Type B pancreatic cell (in vitro differentiated cells): ENCODE measurements around the gene CFAP97D1. TPM values are rescaled to one million over a fixed set of nuclear protein-coding genes. Genes with fewer than 3 reads are reported as not detected.

Experiments
- DNase-seq: peaks from one replicate; pipeline ENCODE4 v3.0.0; 2021; ENCODE audit warnings: mixed read lengths; ENCODE audit not compliant: unreplicated experiment; ENCODE audit errors: extremely low spot score
- H3K27ac Mint-ChIP-seq: 2 replicates; pipeline ENCODE4 v1.8.0; 2021; ENCODE audit warnings: mild to moderate bottlenecking, mixed read lengths
- H3K27me3 Mint-ChIP-seq: 2 replicates; pipeline ENCODE4 v1.8.0; 2021; ENCODE audit warnings: mixed read lengths
- H3K36me3 Mint-ChIP-seq: 2 replicates; pipeline ENCODE4 v1.8.0; 2021; ENCODE audit warnings: mixed read lengths
- H3K4me1 Mint-ChIP-seq: one replicate; pipeline ENCODE4 v1.8.0; 2021; ENCODE audit warnings: mixed read lengths; ENCODE audit not compliant: unreplicated experiment
- H3K4me3 Mint-ChIP-seq: 2 replicates; pipeline ENCODE4 v1.8.0; 2021; ENCODE audit warnings: mild to moderate bottlenecking, mixed read lengths
- H3K9me3 Mint-ChIP-seq: 2 replicates; pipeline ENCODE4 v1.8.0; 2021; ENCODE audit warnings: mixed read lengths
- total RNA-seq: library from RNA; stranded (reverse); gene quantifications from 2 replicates; pipeline ENCODE4 v1.2.1, GENCODE V29; 2021; ENCODE audit warnings: low replicate concordance
- TF ChIP-seq, protein P1 (sequence below): fragments of 200-600 bp; sonication (generic); conservative IDR thresholded peaks from 2 replicates; pipeline ENCODE4 v1.5.0; 2021; ENCODE audit warnings: antibody characterized with exemption, mild to moderate bottlenecking

CFAP97D1 gene
- total RNA-seq, 1 donor from 2014 or later = not detected

DNA sequence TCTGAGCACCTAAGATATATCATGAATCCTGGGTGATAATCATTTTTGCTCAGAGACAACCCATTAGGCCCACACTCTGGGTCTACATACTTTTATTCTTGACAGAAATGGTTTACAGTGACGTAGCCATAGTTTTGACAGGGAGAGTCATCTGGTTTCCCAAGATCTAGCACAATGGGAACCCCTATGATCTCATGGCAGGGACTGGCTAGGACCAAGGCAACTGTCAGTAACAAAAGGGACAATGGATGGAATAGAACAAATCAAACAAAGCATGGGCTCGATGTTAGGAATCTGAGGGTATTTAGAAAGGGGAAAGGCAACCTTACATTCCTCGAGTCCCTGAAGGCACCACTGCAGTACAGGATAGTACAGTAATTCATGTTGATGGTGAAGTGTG, 20.5 kb downstream of the CFAP97D1 start:
- TF ChIP-seq, protein P1, sequence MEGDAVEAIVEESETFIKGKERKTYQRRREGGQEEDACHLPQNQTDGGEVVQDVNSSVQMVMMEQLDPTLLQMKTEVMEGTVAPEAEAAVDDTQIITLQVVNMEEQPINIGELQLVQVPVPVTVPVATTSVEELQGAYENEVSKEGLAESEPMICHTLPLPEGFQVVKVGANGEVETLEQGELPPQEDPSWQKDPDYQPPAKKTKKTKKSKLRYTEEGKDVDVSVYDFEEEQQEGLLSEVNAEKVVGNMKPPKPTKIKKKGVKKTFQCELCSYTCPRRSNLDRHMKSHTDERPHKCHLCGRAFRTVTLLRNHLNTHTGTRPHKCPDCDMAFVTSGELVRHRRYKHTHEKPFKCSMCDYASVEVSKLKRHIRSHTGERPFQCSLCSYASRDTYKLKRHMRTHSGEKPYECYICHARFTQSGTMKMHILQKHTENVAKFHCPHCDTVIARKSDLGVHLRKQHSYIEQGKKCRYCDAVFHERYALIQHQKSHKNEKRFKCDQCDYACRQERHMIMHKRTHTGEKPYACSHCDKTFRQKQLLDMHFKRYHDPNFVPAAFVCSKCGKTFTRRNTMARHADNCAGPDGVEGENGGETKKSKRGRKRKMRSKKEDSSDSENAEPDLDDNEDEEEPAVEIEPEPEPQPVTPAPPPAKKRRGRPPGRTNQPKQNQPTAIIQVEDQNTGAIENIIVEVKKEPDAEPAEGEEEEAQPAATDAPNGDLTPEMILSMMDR = no peak
- H3K36me3 Mint-ChIP-seq = no peaks in the 10 kb centered on the region
- no peak for DNase-seq
- H3K4me1 Mint-ChIP-seq = no peaks in the 10 kb centered on the region
- peaks cover 12% of the 10 kb centered on the region for H3K27me3 Mint-ChIP-seq
- no peaks in the 10 kb centered on the region for H3K9me3 Mint-ChIP-seq
- H3K4me3 Mint-ChIP-seq = no peak overlapping the region
- no peak overlapping the region for H3K27ac Mint-ChIP-seq

DNA sequence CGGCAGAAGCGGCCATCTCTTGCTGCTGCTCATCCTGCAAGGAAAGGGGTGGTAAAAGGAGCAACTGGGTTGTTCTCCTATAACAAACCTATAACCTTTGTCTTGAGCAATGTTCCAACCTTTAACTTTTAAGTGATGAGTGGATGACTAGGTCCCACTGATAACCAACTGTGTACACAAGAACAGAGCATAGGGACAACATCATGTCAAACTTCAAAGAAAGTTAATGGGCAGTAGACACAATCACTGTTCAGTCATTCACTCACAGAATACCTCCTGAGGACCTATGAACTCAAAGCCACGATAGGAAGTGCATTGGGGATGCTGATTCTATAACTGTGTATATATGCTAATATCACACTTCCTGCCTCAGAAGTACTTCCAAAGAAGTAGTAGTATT, 21.6 kb downstream of the CFAP97D1 start:
- no peak for DNase-seq
- Mint-ChIP-seq H3K36me3 (no peaks in the 10 kb centered on the region), H3K4me1 (no peaks in the 10 kb centered on the region), H3K9me3 (no peaks in the 10 kb centered on the region), H3K27me3 (peaks cover 4% of the 10 kb centered on the region), H3K4me3 (no peak overlapping the region), H3K27ac (no peak overlapping the region)
- TF ChIP-seq, protein P1 = no peak

DNA sequence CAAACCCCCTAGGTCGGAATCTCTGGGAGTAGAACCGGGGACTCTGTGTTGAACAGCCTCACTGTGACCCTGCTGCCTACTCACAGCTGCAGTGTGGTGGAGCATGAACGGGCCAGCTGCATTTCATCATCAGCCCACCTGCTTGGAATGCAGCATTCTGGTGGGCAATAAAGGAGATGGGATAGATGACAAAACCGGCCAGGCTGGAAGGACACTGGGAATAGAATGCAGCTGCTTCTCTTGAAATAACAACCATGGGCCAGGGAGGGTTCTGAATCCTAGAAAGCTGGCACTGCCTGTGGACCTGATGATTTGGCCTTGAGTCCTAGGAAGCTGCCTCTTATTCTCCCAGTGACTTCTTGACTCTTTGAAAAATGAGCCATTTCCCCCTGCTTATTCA, 23.5 kb downstream of the CFAP97D1 start:
- Mint-ChIP-seq H3K36me3 (no peaks in the 10 kb centered on the region), H3K27me3 (no peaks in the 10 kb centered on the region), H3K27ac (no peak overlapping the region), H3K4me3 (no peak overlapping the region), H3K9me3 (no peaks in the 10 kb centered on the region), H3K4me1 (no peaks in the 10 kb centered on the region)
- DNase-seq = no peak
- TF ChIP-seq, protein P1 = no peak

DNA sequence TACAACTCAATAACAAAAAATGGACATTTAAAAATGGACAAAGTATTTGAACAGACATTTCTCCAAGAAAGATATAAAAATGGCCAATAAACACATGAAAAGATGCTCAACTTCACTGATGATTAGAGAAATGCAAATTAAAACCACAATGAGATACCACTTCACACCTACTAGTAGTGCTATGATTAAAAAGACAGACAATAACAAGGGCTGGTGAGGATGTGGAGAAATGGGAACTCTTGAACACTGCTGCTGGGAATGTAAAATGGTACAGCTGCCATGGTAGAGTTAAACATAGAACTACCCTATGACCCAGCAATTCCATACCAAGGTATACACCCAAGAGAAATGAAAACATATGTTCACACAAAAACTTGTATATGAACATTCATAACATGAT, 24.9 kb downstream of the CFAP97D1 start:
- Mint-ChIP-seq H3K36me3 (no peaks in the 10 kb centered on the region), H3K27ac (no peak overlapping the region), H3K4me3 (no peak overlapping the region), H3K4me1 (no peaks in the 10 kb centered on the region), H3K9me3 (no peaks in the 10 kb centered on the region), H3K27me3 (no peaks in the 10 kb centered on the region)
- TF ChIP-seq, protein P1 = no peak
- DNase-seq = no peak

DNA sequence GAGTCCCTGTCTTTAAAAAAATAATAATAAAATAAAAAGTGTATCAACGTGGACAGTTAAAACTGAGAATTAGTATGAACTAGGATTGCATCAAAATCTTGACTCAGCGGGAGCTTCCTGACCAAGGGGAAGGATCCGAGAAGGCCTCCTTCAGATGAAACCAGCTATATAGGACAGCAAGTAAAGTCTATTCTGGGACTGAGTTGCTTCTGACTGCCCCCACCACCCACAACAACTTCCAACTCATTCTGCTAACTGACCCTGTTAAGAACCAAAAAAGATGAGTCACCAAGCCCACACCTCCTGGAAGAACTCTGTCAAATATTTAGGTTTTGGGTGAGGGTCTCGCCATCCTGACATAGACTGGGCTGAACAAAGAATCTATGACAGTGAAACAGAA, 27.8 kb downstream of the CFAP97D1 start:
- no peaks in the 10 kb centered on the region for H3K4me1 Mint-ChIP-seq
- no peak overlapping the region for H3K27ac Mint-ChIP-seq
- no peak for DNase-seq
- H3K27me3 Mint-ChIP-seq = no peaks in the 10 kb centered on the region
- no peaks in the 10 kb centered on the region for H3K9me3 Mint-ChIP-seq
- H3K4me3 Mint-ChIP-seq = no peak overlapping the region
- TF ChIP-seq, protein P1 = no peak
- no peaks in the 10 kb centered on the region for H3K36me3 Mint-ChIP-seq

DNA sequence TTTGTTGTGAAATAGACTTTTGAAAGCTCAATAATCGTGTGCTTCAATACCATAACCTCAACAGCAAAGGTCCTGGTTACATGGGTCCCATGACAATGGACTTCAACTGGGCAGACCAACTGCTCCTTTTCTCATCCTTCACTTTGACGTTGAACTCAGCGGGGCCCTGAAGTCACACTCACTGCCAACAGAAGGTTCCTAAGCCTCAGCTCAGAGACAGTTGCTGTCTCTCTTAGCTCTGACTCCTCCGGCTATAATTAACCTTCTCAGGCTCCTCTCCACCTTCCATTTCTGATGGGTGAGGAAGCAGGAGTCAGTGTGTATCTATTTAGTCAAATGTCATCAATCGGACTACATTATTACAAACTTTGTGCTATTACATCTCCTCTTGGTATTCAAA, 28.9 kb downstream of the CFAP97D1 start:
- TF ChIP-seq, protein P1 = no peak
- no peaks in the 10 kb centered on the region for H3K27me3 Mint-ChIP-seq
- H3K9me3 Mint-ChIP-seq = no peaks in the 10 kb centered on the region
- no peak overlapping the region for H3K27ac Mint-ChIP-seq
- H3K36me3 Mint-ChIP-seq = no peaks in the 10 kb centered on the region
- no peak overlapping the region for H3K4me3 Mint-ChIP-seq
- no peak for DNase-seq
- no peaks in the 10 kb centered on the region for H3K4me1 Mint-ChIP-seq
